Breast epithelium (tissue), 3 donors: ENCODE data around the gene KDM4B.

Source experiments
- CTCF ChIP-seq, 3 donors: fragments of 450-650 bp; IDR thresholded peaks; one replicate each; pipeline ENCODE4 v1.5.1; 2016 to 2017; ENCODE audit warnings: antibody characterized with exemption in 3 of 3, mild to moderate bottlenecking in 3 of 3, moderate library complexity in 3 of 3
- POLR2A ChIP-seq: fragments of 450-650 bp; IDR thresholded peaks from one replicate; pipeline ENCODE4 v1.6.1; 2016; ENCODE audit warnings: antibody characterized with exemption, mild to moderate bottlenecking, moderate library complexity
- POLR2AphosphoS5 ChIP-seq, 3 donors: sonication (generic); formaldehyde crosslinking; IDR thresholded peaks; one replicate each; pipeline ENCODE4 v1.6.1; 2017; ENCODE audit warnings: antibody characterized with exemption in 3 of 3

- TF ChIP-seq CTCF (IDR thresholded peaks at IDR 0.05), result no peak
- TF ChIP-seq POLR2AphosphoS5 (IDR thresholded peaks at IDR 0.05), result no peak
- TF ChIP-seq POLR2A, result no peak
Measured at GRCh38 chr19:5183616-5184015, 214.7 kb downstream of the KDM4B start.
